ENCODE data around the gene SNX7. TPM values are rescaled to one million over a fixed set of nuclear protein-coding genes. Genes with fewer than 3 reads are reported as not detected.

SNX7 gene
- polyA plus RNA-seq, 3 donors, result 0.04 to 3.9 (median 0.15) TPM

DNA sequence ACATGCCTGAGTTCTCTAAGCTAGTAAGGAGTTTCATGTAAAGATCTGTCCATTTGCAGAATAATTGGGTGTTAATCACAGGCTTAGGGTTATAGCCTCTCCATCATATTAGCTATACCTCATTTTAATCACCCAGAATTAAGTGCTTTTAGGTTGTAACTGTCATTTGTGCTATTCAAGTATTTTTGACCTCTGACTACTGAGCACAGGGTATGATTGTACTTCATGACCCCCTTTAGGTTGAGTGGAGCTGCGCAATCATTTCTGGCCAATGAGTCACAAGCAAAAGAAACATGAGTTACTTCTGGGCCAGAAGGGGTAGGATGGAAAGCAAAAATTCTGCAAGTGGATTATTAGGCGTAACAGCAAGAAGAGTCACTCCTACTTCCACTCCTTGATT, 8.4 kb upstream of the SNX7 start:
- H3K4me1 Mint-ChIP-seq, result no peaks in the 10 kb centered on the region

GRCh38 chr1:98659879-98660278, 1.6 kb upstream of the SNX7 start:
- Histone ChIP-seq H3K4me2 (replicated peaks; ENCODE audit: extremely low read depth, low read length, poor library complexity, severe bottlenecking) (no peak overlapping the region), H3K9me3 (replicated peaks in 1 of 2; ENCODE audit: control insufficient read depth in 1 of 2, insufficient read depth in 1 of 2, low read length in 2 of 2) (no peaks in the 10 kb centered on the region), H3K4me1 (ENCODE audit: control insufficient read depth in 1 of 2, insufficient read depth in 2 of 2, low read length in 2 of 2) (peaks cover 5 to 14% of the 10 kb centered on the region in 2 donors), H3K79me2 (ENCODE audit: insufficient read depth, low read length) (no peaks in the 10 kb centered on the region), H3K27me3 (ENCODE audit: control insufficient read depth in 2 of 2, insufficient read depth in 2 of 2, low read length in 2 of 2) (peaks cover 38 to 46% of the 10 kb centered on the region in 2 donors), H4K20me1 (ENCODE audit: insufficient read depth, low read length) (no peaks in the 10 kb centered on the region), H3K9ac (ENCODE audit: insufficient read depth, low read length, poor library complexity, severe bottlenecking) (no peak overlapping the region), H3K27ac (ENCODE audit: low read depth in 1 of 2, low read length in 2 of 2) (no peak overlapping the region), H3K36me3 (replicated peaks in 1 of 2; ENCODE audit: control insufficient read depth in 1 of 2, insufficient read depth in 2 of 2, low read length in 2 of 2) (no peaks in the 10 kb centered on the region), H2AFZ (ENCODE audit: insufficient read depth, low read depth, low read length, poor library complexity, severe bottlenecking) (no peak overlapping the region), H3K4me3 (replicated peaks in 1 of 3; ENCODE audit: low read depth in 2 of 3, low read length in 3 of 3) (no peak overlapping the region)
- H3K4me1 Mint-ChIP-seq, result peaks cover 17% of the 10 kb centered on the region
- peaks cover 42 to 55% (median 42%) of the 10 kb centered on the region in 3 donors for H3K27me3 Mint-ChIP-seq (ENCODE audit: low read depth in 3 of 3)
- H3K36me3 Mint-ChIP-seq, result peaks cover 2 to 9% of the 10 kb centered on the region in 2 donors
- H3K4me3 Mint-ChIP-seq, result no peak overlapping the region
- TF ChIP-seq, protein P1, sequence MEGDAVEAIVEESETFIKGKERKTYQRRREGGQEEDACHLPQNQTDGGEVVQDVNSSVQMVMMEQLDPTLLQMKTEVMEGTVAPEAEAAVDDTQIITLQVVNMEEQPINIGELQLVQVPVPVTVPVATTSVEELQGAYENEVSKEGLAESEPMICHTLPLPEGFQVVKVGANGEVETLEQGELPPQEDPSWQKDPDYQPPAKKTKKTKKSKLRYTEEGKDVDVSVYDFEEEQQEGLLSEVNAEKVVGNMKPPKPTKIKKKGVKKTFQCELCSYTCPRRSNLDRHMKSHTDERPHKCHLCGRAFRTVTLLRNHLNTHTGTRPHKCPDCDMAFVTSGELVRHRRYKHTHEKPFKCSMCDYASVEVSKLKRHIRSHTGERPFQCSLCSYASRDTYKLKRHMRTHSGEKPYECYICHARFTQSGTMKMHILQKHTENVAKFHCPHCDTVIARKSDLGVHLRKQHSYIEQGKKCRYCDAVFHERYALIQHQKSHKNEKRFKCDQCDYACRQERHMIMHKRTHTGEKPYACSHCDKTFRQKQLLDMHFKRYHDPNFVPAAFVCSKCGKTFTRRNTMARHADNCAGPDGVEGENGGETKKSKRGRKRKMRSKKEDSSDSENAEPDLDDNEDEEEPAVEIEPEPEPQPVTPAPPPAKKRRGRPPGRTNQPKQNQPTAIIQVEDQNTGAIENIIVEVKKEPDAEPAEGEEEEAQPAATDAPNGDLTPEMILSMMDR (IDR thresholded peaks at IDR 0.05), result no peak
- H3K9me3 Mint-ChIP-seq, result peaks cover 0 to 15% (median 4%) of the 10 kb centered on the region in 7 donors
- no peak overlapping the region for H3K27ac Mint-ChIP-seq
- DNase-seq, result no peak
- intact Hi-C loops (cut with micrococcal nuclease), result no loop called here

More for the DNA sequence above, 8.4 kb upstream of the SNX7 start:
- Histone ChIP-seq H2AFZ (ENCODE audit: insufficient read depth, low read depth, low read length, poor library complexity, severe bottlenecking) (no peak overlapping the region), H3K9ac (ENCODE audit: insufficient read depth, low read length, poor library complexity, severe bottlenecking) (no peak overlapping the region), H3K9me3 (replicated peaks in 1 of 2; ENCODE audit: control insufficient read depth in 1 of 2, insufficient read depth in 1 of 2, low read length in 2 of 2) (peaks cover 11 to 18% of the 10 kb centered on the region in 2 donors), H3K4me2 (replicated peaks; ENCODE audit: extremely low read depth, low read length, poor library complexity, severe bottlenecking) (no peak overlapping the region), H3K36me3 (replicated peaks in 1 of 2; ENCODE audit: control insufficient read depth in 1 of 2, insufficient read depth in 2 of 2, low read length in 2 of 2) (no peaks in the 10 kb centered on the region), H3K4me1 (ENCODE audit: control insufficient read depth in 1 of 2, insufficient read depth in 2 of 2, low read length in 2 of 2) (no peaks in the 10 kb centered on the region), H4K20me1 (ENCODE audit: insufficient read depth, low read length) (no peaks in the 10 kb centered on the region), H3K79me2 (ENCODE audit: insufficient read depth, low read length) (no peaks in the 10 kb centered on the region), H3K4me3 (replicated peaks in 1 of 3; ENCODE audit: low read depth in 2 of 3, low read length in 3 of 3) (no peak overlapping the region), H3K27ac (ENCODE audit: low read depth in 1 of 2, low read length in 2 of 2) (no peak overlapping the region), H3K27me3 (ENCODE audit: control insufficient read depth in 2 of 2, insufficient read depth in 2 of 2, low read length in 2 of 2) (no peaks in the 10 kb centered on the region)
- TF ChIP-seq, protein P1 (IDR thresholded peaks at IDR 0.05), result no peak
- H3K4me3 Mint-ChIP-seq, result no peak overlapping the region
- no peak for DNase-seq
- H3K27ac Mint-ChIP-seq, result no peak overlapping the region
- intact Hi-C loops (cut with micrococcal nuclease), result no loop called here
- peaks cover 0 to 15% (median 10%) of the 10 kb centered on the region in 7 donors for H3K9me3 Mint-ChIP-seq
- 100% methylated on average over 1 of the region's 2 CpGs for WGBS (ENCODE audit: insufficient coverage)
- H3K36me3 Mint-ChIP-seq, result no peaks in the 10 kb centered on the region
- peaks cover 2 to 5% (median 2%) of the 10 kb centered on the region in 3 donors for H3K27me3 Mint-ChIP-seq (ENCODE audit: low read depth in 3 of 3)
